GM12875 (cell line): ENCODE data around the gene STAT6.
A peak's percentile ranks its signal among the peaks of the same experiment; 100 is the strongest.

Experiments
- H3K4me3 ChIP-seq: one replicate; pipeline ENCODE4 v1.5.1; 2011; ENCODE audit warnings: low read depth, low read length, control low read depth
- CTCF ChIP-seq: IDR thresholded peaks from 2 replicates; pipeline ENCODE4 v1.5.1; 2011; ENCODE audit warnings: low read depth, mild to moderate bottlenecking, control low read depth, inconsistent platforms, low read length, moderate library complexity, borderline replicate concordance; ENCODE audit not compliant: insufficient read depth

STAT6 gene

GRCh38 chr12:57093415-57094207 lies 17.6 kb downstream of the STAT6 start:
- H3K4me3 ChIP-seq: peak overlapping the region; percentile 34
- peak; percentile 72 for TF ChIP-seq CTCF

GRCh38 chr12:57092876-57093414 lies 18.2 kb downstream of the STAT6 start:
- TF ChIP-seq CTCF: no peak

GRCh38 chr12:57092529-57092862 lies 18.7 kb downstream of the STAT6 start:
- H3K4me3 ChIP-seq: no peak overlapping the region
- no peak for TF ChIP-seq CTCF

More at GRCh38 chr12:57092876-57093414, 18.2 kb downstream of the STAT6 start:
- H3K4me3 ChIP-seq: peak overlapping the region; percentile 34

- no peak for TF ChIP-seq CTCF
- no peak overlapping the region for H3K4me3 ChIP-seq
These were observed 19.3 kb downstream of the STAT6 start for GRCh38 chr12:57091638-57092528.

GRCh38 chr12:57090924-57091637 lies 20.1 kb downstream of the STAT6 start:
- TF ChIP-seq CTCF: no peak
- no peak overlapping the region for H3K4me3 ChIP-seq

- H3K4me3 ChIP-seq: peak overlapping the region; percentile 15
- TF ChIP-seq CTCF: no peak
These were observed 20.7 kb downstream of the STAT6 start for GRCh38 chr12:57090490-57090889.
